ENCODE measurements around the gene FNDC8.

DNA sequence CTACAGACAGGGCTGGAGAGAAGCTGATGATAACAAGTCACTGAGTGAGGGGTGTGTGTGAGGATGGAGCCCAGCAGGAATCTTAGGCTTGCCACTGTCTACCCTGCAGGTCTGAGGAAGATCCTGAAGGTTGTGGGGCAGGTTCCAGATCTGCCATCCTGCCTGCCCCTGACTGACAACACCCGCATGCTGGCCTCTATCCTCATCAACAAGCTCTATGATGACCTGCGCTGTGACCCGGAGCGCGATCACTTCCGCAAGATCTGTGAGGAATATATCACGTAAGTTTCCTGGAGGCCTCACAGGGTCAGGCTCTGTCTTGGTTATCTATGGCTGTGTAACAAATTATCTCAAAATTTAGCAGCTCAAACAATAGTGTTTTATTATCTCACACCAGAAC is 42.5 kb downstream of the FNDC8 start:
- TF ChIP-seq ZNF274 (IDR thresholded peaks at IDR 0.05; ENCODE audit: low read depth, low read length) (no peak), YY1 (IDR thresholded peaks at IDR 0.05; ENCODE audit: insufficient read depth, insufficient read length) (no peak), SUZ12 (IDR thresholded peaks at IDR 0.05; ENCODE audit: extremely low read depth, insufficient read depth, insufficient read length) (no peak)
